Measurements from ENCODE around the gene HOGA1. TPM values are rescaled to one million over a fixed set of nuclear protein-coding genes. Genes with fewer than 3 reads are reported as not detected.

HOGA1 gene
- total and polyA plus RNA-seq, 2 experiments from 2014 or later, result 0.15 TPM; not detected in 1

GRCh38 chr10:97564776-97565175 is 19.4 kb upstream of the HOGA1 start (continued):
- TF ChIP-seq, protein P1, sequence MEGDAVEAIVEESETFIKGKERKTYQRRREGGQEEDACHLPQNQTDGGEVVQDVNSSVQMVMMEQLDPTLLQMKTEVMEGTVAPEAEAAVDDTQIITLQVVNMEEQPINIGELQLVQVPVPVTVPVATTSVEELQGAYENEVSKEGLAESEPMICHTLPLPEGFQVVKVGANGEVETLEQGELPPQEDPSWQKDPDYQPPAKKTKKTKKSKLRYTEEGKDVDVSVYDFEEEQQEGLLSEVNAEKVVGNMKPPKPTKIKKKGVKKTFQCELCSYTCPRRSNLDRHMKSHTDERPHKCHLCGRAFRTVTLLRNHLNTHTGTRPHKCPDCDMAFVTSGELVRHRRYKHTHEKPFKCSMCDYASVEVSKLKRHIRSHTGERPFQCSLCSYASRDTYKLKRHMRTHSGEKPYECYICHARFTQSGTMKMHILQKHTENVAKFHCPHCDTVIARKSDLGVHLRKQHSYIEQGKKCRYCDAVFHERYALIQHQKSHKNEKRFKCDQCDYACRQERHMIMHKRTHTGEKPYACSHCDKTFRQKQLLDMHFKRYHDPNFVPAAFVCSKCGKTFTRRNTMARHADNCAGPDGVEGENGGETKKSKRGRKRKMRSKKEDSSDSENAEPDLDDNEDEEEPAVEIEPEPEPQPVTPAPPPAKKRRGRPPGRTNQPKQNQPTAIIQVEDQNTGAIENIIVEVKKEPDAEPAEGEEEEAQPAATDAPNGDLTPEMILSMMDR (conservative IDR thresholded peaks at IDR 0.05; ENCODE audit: low read depth in 2 of 2), result no peak
- TF ChIP-seq ETS1 (IDR thresholded peaks at IDR 0.05), result no peak
- TF ChIP-seq, protein P2, sequence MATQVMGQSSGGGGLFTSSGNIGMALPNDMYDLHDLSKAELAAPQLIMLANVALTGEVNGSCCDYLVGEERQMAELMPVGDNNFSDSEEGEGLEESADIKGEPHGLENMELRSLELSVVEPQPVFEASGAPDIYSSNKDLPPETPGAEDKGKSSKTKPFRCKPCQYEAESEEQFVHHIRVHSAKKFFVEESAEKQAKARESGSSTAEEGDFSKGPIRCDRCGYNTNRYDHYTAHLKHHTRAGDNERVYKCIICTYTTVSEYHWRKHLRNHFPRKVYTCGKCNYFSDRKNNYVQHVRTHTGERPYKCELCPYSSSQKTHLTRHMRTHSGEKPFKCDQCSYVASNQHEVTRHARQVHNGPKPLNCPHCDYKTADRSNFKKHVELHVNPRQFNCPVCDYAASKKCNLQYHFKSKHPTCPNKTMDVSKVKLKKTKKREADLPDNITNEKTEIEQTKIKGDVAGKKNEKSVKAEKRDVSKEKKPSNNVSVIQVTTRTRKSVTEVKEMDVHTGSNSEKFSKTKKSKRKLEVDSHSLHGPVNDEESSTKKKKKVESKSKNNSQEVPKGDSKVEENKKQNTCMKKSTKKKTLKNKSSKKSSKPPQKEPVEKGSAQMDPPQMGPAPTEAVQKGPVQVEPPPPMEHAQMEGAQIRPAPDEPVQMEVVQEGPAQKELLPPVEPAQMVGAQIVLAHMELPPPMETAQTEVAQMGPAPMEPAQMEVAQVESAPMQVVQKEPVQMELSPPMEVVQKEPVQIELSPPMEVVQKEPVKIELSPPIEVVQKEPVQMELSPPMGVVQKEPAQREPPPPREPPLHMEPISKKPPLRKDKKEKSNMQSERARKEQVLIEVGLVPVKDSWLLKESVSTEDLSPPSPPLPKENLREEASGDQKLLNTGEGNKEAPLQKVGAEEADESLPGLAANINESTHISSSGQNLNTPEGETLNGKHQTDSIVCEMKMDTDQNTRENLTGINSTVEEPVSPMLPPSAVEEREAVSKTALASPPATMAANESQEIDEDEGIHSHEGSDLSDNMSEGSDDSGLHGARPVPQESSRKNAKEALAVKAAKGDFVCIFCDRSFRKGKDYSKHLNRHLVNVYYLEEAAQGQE (IDR thresholded peaks at IDR 0.05; ENCODE audit: unreplicated experiment), result no peak

- peaks cover 5% of the 10 kb centered on the region; the same call in 2 of the 3 replicates for H3K4me1 Mint-ChIP-seq
- no peaks in the 10 kb centered on the region for H3F3A ChIP-seq (replicated peaks; ENCODE audit: low read depth)
- no peak overlapping the region for H3K4me2 ChIP-seq
- H4K20me1 ChIP-seq (replicated peaks; ENCODE audit: insufficient read depth), result no peaks in the 10 kb centered on the region
- peaks cover 2% of the 10 kb centered on the region for H3K27me3 Mint-ChIP-seq (ENCODE audit: insufficient read depth, low read depth, poor library complexity)
- H3K4me1 ChIP-seq (ENCODE audit: insufficient read depth), result no peaks in the 10 kb centered on the region
- H3K9me2 ChIP-seq (ENCODE audit: insufficient read depth), result no peaks in the 10 kb centered on the region
- peak overlapping the region; percentile 38; the same call in 1 of the 2 replicates for H3K27ac Mint-ChIP-seq
- no peaks in the 10 kb centered on the region for H3K9me3 Mint-ChIP-seq
- no peak overlapping the region for H3K27ac ChIP-seq (ENCODE audit: low read depth)
- H2AFZ ChIP-seq, result no peak overlapping the region
- H3K36me3 ChIP-seq (ENCODE audit: insufficient read depth), result no peaks in the 10 kb centered on the region; the same call in 1 of the 2 replicates
- no peak overlapping the region for H3K4me3 Mint-ChIP-seq
- no peaks in the 10 kb centered on the region for H3K27me3 ChIP-seq (ENCODE audit: insufficient read depth)
- peaks cover 2% of the 10 kb centered on the region; the same call in 1 of the 3 replicates for H3K36me3 Mint-ChIP-seq (ENCODE audit: low read depth)
- H3K4me3 ChIP-seq, result no peak overlapping the region
- no peak for DNase-seq (ENCODE audit: low spot score)
- ATAC-seq, result no peak
- 0 out of 2 replicates have a peak, but pooled peaks cover 6% of the 10 kb centered on the region for H3K79me2 ChIP-seq (replicated peaks; ENCODE audit: insufficient read depth)
- TF ChIP-seq, protein P3, sequence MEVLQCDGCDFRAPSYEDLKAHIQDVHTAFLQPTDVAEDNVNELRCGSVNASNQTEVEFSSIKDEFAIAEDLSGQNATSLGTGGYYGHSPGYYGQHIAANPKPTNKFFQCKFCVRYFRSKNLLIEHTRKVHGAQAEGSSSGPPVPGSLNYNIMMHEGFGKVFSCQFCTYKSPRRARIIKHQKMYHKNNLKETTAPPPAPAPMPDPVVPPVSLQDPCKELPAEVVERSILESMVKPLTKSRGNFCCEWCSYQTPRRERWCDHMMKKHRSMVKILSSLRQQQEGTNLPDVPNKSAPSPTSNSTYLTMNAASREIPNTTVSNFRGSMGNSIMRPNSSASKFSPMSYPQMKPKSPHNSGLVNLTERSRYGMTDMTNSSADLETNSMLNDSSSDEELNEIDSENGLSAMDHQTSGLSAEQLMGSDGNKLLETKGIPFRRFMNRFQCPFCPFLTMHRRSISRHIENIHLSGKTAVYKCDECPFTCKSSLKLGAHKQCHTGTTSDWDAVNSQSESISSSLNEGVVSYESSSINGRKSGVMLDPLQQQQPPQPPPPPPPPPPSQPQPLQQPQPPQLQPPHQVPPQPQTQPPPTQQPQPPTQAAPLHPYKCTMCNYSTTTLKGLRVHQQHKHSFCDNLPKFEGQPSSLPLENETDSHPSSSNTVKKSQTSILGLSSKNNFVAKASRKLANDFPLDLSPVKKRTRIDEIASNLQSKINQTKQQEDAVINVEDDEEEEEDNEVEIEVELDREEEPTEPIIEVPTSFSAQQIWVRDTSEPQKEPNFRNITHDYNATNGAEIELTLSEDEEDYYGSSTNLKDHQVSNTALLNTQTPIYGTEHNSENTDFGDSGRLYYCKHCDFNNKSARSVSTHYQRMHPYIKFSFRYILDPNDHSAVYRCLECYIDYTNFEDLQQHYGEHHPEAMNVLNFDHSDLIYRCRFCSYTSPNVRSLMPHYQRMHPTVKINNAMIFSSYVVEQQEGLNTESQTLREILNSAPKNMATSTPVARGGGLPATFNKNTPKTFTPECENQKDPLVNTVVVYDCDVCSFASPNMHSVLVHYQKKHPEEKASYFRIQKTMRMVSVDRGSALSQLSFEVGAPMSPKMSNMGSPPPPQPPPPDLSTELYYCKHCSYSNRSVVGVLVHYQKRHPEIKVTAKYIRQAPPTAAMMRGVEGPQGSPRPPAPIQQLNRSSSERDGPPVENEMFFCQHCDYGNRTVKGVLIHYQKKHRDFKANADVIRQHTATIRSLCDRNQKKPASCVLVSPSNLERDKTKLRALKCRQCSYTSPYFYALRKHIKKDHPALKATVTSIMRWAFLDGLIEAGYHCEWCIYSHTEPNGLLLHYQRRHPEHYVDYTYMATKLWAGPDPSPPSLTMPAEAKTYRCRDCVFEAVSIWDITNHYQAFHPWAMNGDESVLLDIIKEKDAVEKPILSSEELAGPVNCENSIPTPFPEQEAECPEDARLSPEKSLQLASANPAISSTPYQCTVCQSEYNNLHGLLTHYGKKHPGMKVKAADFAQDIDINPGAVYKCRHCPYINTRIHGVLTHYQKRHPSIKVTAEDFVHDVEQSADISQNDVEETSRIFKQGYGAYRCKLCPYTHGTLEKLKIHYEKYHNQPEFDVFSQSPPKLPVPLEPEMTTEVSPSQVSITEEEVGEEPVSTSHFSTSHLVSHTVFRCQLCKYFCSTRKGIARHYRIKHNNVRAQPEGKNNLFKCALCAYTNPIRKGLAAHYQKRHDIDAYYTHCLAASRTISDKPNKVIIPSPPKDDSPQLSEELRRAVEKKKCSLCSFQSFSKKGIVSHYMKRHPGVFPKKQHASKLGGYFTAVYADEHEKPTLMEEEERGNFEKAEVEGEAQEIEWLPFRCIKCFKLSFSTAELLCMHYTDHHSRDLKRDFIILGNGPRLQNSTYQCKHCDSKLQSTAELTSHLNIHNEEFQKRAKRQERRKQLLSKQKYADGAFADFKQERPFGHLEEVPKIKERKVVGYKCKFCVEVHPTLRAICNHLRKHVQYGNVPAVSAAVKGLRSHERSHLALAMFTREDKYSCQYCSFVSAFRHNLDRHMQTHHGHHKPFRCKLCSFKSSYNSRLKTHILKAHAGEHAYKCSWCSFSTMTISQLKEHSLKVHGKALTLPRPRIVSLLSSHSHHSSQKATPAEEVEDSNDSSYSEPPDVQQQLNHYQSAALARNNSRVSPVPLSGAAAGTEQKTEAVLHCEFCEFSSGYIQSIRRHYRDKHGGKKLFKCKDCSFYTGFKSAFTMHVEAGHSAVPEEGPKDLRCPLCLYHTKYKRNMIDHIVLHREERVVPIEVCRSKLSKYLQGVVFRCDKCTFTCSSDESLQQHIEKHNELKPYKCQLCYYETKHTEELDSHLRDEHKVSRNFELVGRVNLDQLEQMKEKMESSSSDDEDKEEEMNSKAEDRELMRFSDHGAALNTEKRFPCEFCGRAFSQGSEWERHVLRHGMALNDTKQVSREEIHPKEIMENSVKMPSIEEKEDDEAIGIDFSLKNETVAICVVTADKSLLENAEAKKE (CRISPR knock-in tag; IDR thresholded peaks at IDR 0.05), result no peak
- no peak for TF ChIP-seq EZH2phosphoT487 (IDR thresholded peaks at IDR 0.05; ENCODE audit: unreplicated experiment)
- no peak for TF ChIP-seq ZNF114 (CRISPR knock-in tag; IDR thresholded peaks at IDR 0.05)
- no peak for TF ChIP-seq EZH2 (IDR thresholded peaks at IDR 0.05; ENCODE audit: low read depth, unreplicated experiment)
- no peak for TF ChIP-seq ETS1 (IDR thresholded peaks at IDR 0.05)
- no peak for TF ChIP-seq NANOG (IDR thresholded peaks at IDR 0.05; ENCODE audit: borderline replicate concordance)
- TF ChIP-seq CREB1 (CRISPR knock-in tag; IDR thresholded peaks at IDR 0.05; ENCODE audit: low read depth), result no peak
- no peak for TF ChIP-seq POLR2AphosphoS5 (IDR thresholded peaks at IDR 0.05; ENCODE audit: low read depth)
These were observed 17.7 kb upstream of the HOGA1 start for GRCh38 chr10:97566336-97566996.

Data from GM23338 (cell line).